Peyer's patch (tissue), 4 donors: ENCODE results near the gene MDFIC2.

Source experiments
- POLR2A ChIP-seq, 2 donors: fragments of 450-650 bp; IDR thresholded peaks; one replicate each; pipeline ENCODE4 v1.5.1; 2017; ENCODE audit warnings: antibody characterized with exemption in 2 of 2, mild to moderate bottlenecking in 2 of 2, moderate library complexity in 2 of 2
- TF ChIP-seq, protein P1 (sequence below), 6 experiments: fragments of 450-650 bp in 4 of 6; fragments of 200-600 bp in 2 of 6; sonication (generic) in 1 of 6; IDR thresholded peaks; one replicate each; pipeline ENCODE4 v1.5.1; 2017 to 2019; ENCODE audit warnings: antibody characterized with exemption in 6 of 6, mild to moderate bottlenecking in 3 of 6, moderate library complexity in 1 of 6

DNA sequence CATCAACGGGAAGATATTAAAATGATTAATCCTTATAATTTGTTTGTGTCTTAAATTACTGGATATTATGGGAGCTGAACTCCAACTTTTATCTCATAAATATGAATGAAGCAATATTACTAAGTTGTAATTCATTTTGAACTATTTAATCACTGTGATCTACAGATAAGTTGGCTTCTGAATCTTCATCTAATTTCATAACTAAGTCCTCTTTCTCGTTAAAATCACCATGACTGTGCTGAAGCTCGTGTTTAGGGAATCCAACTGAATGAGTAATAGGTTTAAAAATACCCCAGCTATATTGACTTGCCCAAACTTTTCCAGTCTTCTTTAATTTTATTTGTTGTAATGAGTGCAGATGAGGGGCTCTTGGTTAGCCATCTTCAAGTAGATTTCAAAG, 14.1 kb downstream of the MDFIC2 start:
- TF ChIP-seq, protein P1, sequence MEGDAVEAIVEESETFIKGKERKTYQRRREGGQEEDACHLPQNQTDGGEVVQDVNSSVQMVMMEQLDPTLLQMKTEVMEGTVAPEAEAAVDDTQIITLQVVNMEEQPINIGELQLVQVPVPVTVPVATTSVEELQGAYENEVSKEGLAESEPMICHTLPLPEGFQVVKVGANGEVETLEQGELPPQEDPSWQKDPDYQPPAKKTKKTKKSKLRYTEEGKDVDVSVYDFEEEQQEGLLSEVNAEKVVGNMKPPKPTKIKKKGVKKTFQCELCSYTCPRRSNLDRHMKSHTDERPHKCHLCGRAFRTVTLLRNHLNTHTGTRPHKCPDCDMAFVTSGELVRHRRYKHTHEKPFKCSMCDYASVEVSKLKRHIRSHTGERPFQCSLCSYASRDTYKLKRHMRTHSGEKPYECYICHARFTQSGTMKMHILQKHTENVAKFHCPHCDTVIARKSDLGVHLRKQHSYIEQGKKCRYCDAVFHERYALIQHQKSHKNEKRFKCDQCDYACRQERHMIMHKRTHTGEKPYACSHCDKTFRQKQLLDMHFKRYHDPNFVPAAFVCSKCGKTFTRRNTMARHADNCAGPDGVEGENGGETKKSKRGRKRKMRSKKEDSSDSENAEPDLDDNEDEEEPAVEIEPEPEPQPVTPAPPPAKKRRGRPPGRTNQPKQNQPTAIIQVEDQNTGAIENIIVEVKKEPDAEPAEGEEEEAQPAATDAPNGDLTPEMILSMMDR (IDR thresholded peaks at IDR 0.05): no peak
- TF ChIP-seq POLR2A (IDR thresholded peaks at IDR 0.05): no peak
